HT-29 (cell line): ENCODE measurements around the gene MMP14. TPM values are rescaled to one million over a fixed set of nuclear protein-coding genes. Genes with fewer than 3 reads are reported as not detected.
A peak's percentile ranks its signal among the peaks of the same experiment; 100 is the strongest.
"Not testable (repeated sequence)": the region's sequence is repeated elsewhere in the genome, so short reads cannot be mapped to it uniquely, and the experiment has no call there.

Experiments used
- DNase-seq: peaks from one replicate; pipeline ENCODE4 v3.0.0-alpha.2; 2015; ENCODE audit warnings: low spot score
- total RNA-seq: library from RNA; depleted of rRNA; stranded (reverse); fragments of >200 nt; shearing (Covaris generic); gene quantifications from 2 replicates; pipeline ENCODE4 v1.2.3, GENCODE V29; 2014

MMP14 gene
- total RNA-seq, 1 experiment from 2014 or later: 3.9 TPM

GRCh38 chr14:22814373-22814772 is 22.0 kb upstream of the MMP14 start:
- DNase-seq: no peak

- DNase-seq: peak; percentile 55
These were observed 21.3 kb upstream of the MMP14 start, which contains the start of gene SLC7A7 for GRCh38 chr14:22814941-22815713. Gene SLC7A7 (minus strand): TSS chr14:22815435. CDS start chr14:22813398, 2,037 bp downstream.

GRCh38 chr14:22819151-22819988 is 17.0 kb upstream of the MMP14 start:
- DNase-seq: peak; percentile 34

- no peak for DNase-seq
These were observed 15.7 kb upstream of the MMP14 start for GRCh38 chr14:22820731-22821130.

GRCh38 chr14:22821193-22822015 is 15.0 kb upstream of the MMP14 start:
- no peak for DNase-seq

- DNase-seq: no peak
These were observed 14.3 kb upstream of the MMP14 start for GRCh38 chr14:22822016-22822570.

GRCh38 chr14:22822571-22823098 is 13.8 kb upstream of the MMP14 start:
- DNase-seq: peak; percentile 70

- DNase-seq: no peak
These were observed 11.6 kb upstream of the MMP14 start for GRCh38 chr14:22824711-22825359.

GRCh38 chr14:22829076-22829660 is 7.2 kb upstream of the MMP14 start:
- DNase-seq: not testable (repeated sequence)

GRCh38 chr14:22829661-22830442 is 6.5 kb upstream of the MMP14 start, which contains the start of gene MRPL52:
Gene MRPL52 (plus strand): TSS chr14:22829887. CDS start chr14:22829913, 26 bp downstream.
- DNase-seq: peak; percentile 82

- no peak for DNase-seq
These were observed 5.9 kb upstream of the MMP14 start for GRCh38 chr14:22830443-22831010.

- no peak for DNase-seq
These were observed 880 bp upstream of the MMP14 start for GRCh38 chr14:22835505-22835904.

GRCh38 chr14:22837114-22837749 is 847 bp downstream of the MMP14 start:
- DNase-seq: no peak

- no peak for DNase-seq
These were observed 1.6 kb downstream of the MMP14 start for GRCh38 chr14:22837750-22838538.

GRCh38 chr14:22838631-22839041 is 2.3 kb downstream of the MMP14 start:
- DNase-seq: no peak

- DNase-seq: no peak
These were observed 2.9 kb downstream of the MMP14 start for GRCh38 chr14:22839159-22839779.

- no peak for DNase-seq
These were observed 4.9 kb downstream of the MMP14 start for GRCh38 chr14:22841311-22841710.
